GM06990 (cell line): ENCODE measurements around the gene AGPAT1.

Experiments
- DNase-seq: peaks from one replicate; pipeline ENCODE4 v3.0.0-alpha.2; 2011; ENCODE audit not compliant: insufficient read length; ENCODE audit errors: extremely low read depth
- H3K27me3 ChIP-seq: replicated peaks from 2 replicates; pipeline ENCODE4 v1.6.0; 2011; ENCODE audit warnings: low read length; ENCODE audit not compliant: control insufficient read depth, insufficient read depth
- H3K36me3 ChIP-seq: 2 replicates; pipeline ENCODE4 v1.5.1; 2011; ENCODE audit warnings: low read length; ENCODE audit not compliant: control insufficient read depth, insufficient read depth
- H3K4me3 ChIP-seq: replicated peaks from 2 replicates; pipeline ENCODE4 v1.5.1; 2011; ENCODE audit warnings: low read depth, mild to moderate bottlenecking, control low read depth, low read length
- TF ChIP-seq, protein P1 (sequence below): IDR thresholded peaks from 2 replicates; pipeline ENCODE4 v1.5.1; 2011; ENCODE audit warnings: low read length, control low read depth, mild to moderate bottlenecking, inconsistent platforms; ENCODE audit not compliant: insufficient read depth, poor library complexity, severe bottlenecking

AGPAT1 gene

DNA sequence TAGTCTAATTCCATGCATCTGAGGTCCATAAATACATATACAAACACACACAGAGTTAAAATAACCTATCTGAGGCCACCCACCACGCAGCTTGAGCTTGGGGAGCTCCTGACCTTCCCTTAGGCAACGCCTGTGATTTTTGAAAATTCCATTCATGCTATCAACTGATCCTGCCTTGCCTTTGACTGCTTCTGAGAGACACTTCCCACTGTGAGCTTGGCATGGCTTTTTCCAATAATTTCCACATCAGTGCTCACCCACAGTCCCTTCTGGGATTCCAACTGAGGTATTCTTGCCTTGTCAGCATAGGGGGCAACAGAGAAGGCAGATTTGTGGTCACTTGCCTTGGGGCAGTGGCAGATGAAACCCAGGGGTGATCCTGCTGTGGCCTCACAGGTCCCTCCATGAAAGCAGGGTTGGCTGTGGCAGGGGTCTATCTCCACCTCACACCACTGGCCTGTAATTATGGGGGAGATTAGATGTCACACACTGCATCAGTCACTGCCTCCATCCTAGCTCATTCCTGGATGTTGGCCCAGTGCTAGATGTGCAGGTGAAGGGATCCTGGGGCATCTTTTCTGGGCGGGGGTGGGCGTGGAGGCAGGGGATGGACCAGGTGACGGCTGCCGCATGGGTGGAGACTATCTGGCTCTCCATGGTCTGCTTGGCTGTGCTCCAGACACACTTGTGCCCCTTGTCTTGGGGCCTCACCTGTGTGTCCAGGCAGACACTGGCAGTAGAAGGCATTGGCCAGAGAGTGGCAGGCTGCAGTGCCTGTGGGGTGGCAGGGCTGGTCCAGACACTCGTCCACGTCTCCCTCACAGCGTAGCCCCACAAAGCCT, 27.8 kb upstream of the AGPAT1 start:
- H3K27me3 ChIP-seq, result no peaks in the 10 kb centered on the region; the same call in 1 of the 2 replicates
- TF ChIP-seq, protein P1, sequence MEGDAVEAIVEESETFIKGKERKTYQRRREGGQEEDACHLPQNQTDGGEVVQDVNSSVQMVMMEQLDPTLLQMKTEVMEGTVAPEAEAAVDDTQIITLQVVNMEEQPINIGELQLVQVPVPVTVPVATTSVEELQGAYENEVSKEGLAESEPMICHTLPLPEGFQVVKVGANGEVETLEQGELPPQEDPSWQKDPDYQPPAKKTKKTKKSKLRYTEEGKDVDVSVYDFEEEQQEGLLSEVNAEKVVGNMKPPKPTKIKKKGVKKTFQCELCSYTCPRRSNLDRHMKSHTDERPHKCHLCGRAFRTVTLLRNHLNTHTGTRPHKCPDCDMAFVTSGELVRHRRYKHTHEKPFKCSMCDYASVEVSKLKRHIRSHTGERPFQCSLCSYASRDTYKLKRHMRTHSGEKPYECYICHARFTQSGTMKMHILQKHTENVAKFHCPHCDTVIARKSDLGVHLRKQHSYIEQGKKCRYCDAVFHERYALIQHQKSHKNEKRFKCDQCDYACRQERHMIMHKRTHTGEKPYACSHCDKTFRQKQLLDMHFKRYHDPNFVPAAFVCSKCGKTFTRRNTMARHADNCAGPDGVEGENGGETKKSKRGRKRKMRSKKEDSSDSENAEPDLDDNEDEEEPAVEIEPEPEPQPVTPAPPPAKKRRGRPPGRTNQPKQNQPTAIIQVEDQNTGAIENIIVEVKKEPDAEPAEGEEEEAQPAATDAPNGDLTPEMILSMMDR, result no peak
- DNase-seq, result no peak
- H3K4me3 ChIP-seq, result no peak overlapping the region
- no peaks in the 10 kb centered on the region for H3K36me3 ChIP-seq

GRCh38 chr6:32202186-32202585, 26.3 kb upstream of the AGPAT1 start:
- DNase-seq, result no peak
- Histone ChIP-seq H3K4me3 (no peak overlapping the region), H3K36me3 (no peaks in the 10 kb centered on the region), H3K27me3 (no peaks in the 10 kb centered on the region; the same call in 1 of the 2 replicates)
- TF ChIP-seq, protein P1, result no peak

DNA sequence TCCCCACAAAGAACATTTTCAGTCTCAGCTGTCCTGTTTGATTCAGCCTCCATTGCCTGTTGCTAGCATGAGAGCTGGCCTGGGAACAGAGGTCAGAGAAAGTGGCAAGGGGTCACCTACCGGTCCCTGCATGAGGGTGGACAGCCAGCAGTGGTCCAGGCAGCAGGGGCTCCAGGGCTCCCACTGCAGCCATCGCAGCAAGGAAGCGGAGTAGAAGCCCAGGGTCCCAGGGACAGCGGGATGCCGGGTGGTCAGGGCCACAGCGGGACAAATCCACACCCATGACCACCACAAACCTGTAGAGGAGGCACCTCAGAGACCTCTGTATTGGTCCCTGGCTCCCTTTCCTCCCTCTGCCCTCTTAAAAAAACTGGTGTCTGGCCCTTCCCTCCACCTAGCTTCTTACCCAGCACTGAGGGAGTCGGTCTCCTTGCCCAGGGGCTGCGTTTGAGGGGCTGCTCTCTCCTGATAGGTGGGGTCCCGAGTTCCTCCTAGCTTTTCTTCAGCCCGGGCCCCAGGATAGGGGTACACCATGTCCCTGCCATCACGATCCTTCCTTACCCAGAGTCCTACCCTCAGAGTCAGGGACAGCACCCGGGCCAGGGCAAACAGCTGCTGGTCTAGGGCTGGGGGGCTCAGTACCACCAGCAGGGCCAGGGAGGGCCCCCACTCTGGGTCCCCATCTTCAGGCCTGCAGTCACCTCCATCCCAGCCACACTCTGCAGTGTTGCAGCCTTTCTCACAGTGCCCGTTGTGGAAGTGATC, 25.0 kb upstream of the AGPAT1 start:
- TF ChIP-seq, protein P1, result no peak
- no peak overlapping the region for H3K4me3 ChIP-seq
- DNase-seq, result no peak
- no peaks in the 10 kb centered on the region; the same call in 1 of the 2 replicates for H3K27me3 ChIP-seq
- H3K36me3 ChIP-seq, result no peaks in the 10 kb centered on the region

DNA sequence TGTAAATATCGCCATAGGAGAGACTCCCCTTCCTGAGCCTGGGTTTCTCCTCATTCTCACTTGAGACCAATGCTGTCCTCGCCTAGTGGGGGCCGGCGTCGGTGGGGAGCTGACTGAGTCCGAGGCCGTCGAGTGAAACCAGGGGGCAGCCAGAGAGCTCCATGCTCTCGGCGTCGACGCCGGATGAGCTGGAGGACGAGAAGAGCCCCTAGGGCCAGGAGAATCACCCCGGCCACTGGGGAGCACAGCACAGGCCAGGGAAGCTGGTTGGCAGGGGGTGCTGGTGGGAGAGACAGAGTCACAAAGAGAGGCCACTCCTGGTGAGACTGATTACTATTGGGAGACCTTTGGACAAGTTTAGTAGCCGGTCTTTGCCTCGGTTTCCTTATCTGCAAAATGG, 23.0 kb upstream of the AGPAT1 start:
- no peak for DNase-seq
- H3K36me3 ChIP-seq, result no peaks in the 10 kb centered on the region
- no peaks in the 10 kb centered on the region for H3K27me3 ChIP-seq
- no peak overlapping the region for H3K4me3 ChIP-seq
- TF ChIP-seq, protein P1, result no peak

- Histone ChIP-seq H3K4me3 (no peak overlapping the region), H3K27me3 (no peaks in the 10 kb centered on the region), H3K36me3 (no peaks in the 10 kb centered on the region)
- TF ChIP-seq, protein P1, result no peak
- no peak for DNase-seq
Measured at GRCh38 chr6:32198345-32198696, 22.4 kb upstream of the AGPAT1 start.
